Epidermal melanocyte (primary cell): ENCODE results near the gene MTUS2.

Experiments
- DNase-seq: peaks from one replicate; pipeline ENCODE4 v3.0.0; 2011; ENCODE audit warnings: low spot score; ENCODE audit not compliant: insufficient read length

Gene MTUS2

GRCh38 chr13:29224206-29224605 is 404.1 kb downstream of the MTUS2 start:
- no peak for DNase-seq

DNA sequence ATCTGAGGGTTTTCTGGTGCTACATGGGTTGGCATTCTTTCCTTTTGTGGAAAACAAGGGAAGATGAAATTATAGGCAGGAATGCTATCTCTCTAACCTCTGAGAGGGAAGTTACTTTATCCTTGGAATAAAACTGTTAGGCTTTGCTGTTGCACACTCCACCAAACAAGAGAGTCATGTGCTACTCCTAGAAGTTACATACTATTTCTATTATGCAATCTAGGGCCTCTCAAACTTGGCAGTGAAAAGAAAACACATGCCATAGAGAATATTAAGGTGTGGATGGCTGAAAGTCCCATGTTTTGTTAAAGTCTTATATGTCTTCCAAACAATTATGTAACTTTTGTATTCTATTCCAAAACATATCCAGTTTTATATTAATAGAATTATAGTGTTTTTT is 407.4 kb downstream of the MTUS2 start:
- DNase-seq = no peak

DNA sequence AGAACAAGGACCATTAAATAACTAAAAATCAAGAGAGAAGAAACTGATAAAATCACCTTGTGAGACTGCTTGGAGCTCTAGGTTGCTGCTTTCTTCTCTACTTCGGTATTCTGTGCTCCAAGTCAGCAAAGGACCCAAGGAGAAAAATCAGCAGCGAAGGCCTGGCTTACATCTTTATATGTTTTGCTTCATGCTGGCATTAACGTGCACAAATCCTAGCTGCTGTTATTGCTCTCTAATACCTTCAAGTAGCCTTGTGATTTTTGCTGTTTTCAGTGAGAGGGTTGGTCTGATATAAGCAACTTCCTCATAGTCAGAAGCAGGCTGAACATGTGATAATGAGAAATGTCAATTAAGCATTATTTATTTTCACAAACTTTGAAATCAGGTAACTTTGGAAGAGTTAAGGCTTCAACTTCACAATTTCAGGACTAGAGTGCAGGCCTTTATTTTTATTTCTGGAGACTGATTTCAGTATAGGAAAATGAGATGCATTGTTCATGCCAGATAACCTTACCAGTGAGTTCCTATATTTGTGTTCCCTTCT is 410.2 kb downstream of the MTUS2 start:
- no peak for DNase-seq

- DNase-seq = no peak
Observed at GRCh38 chr13:29239653-29240525, 419.8 kb downstream of the MTUS2 start.

DNA sequence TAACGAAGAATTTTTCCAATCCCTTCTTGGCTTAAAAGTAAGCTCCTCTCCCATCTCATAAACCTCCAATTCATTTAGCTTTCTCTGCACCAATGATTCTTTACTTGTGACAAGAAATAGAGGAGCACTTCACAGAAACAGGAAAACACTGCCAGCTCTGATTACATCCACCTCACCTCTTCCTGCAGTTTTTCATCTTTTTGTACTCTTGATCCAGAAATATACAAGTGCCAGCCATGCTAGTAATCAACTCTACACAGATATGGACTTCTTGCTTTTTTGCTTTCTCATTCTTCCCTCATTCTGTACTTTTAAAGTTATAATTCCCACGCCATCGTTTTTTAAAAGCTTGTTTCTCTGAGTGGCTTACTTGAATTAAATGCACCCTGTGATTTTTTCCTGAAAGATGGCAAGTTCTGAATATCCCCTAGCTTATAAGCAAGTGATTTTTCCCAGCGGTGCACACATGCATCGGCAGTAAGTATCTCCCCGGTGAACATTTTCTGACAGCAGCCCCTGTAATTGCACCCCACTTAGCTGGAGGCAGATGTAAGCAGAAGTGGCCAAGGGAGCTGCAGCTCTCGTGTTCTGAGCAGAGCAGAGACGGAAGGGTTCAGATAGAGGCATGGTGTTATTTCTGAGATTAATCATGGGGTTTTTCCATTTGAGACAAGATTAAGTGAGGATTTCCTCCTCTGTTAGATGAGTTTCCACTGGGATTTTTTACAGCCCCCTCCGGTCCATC is 434.7 kb downstream of the MTUS2 start:
- no peak for DNase-seq

DNA sequence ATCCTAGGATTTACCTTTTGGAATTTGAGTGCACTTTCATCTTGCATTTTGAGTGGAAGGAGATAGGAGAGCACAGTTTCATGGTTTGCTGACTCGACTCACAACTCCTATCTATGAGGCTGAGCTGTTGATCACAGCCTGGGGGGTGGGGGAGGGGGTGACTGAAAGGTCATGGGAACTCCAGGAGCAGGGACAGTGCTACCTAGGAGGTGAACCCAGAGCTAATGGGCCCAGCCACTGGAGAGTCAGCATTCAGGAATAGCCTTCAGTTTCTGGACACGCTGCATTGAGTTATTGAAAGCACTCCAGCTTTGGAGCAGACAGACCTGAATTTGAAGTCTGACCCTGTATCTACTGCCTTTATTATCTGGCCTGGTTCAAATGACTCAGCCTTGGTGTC is 435.4 kb downstream of the MTUS2 start:
- DNase-seq = no peak

- no peak for DNase-seq
Observed at GRCh38 chr13:29260684-29261083, 440.5 kb downstream of the MTUS2 start.

DNA sequence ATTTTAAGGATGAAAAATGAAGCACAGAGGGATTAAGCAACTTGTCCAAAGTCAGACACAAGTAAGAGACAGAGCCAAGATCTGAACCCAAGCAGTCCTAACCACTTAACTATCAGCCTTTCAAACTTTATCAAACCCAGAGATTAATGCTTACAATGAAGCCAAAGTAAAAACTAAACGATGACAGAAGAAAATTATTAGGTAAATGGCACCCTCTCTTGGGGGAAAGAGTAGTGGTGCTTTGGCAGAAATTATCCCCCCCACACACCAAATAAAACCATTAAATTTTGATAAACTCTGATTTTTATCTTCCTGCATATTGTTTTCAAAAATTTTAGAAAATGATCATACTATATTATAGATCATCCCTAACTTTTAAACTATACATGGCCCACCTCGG is 446.1 kb downstream of the MTUS2 start:
- no peak for DNase-seq

GRCh38 chr13:29266756-29267733 is 446.9 kb downstream of the MTUS2 start:
- no peak for DNase-seq

GRCh38 chr13:29270271-29270985 is 450.3 kb downstream of the MTUS2 start:
- DNase-seq = no peak

GRCh38 chr13:29271606-29272005 is 451.5 kb downstream of the MTUS2 start:
- no peak for DNase-seq

GRCh38 chr13:29279356-29280254 is 459.5 kb downstream of the MTUS2 start:
- no peak for DNase-seq

GRCh38 chr13:29281932-29282495 is 461.9 kb downstream of the MTUS2 start:
- DNase-seq = no peak

DNA sequence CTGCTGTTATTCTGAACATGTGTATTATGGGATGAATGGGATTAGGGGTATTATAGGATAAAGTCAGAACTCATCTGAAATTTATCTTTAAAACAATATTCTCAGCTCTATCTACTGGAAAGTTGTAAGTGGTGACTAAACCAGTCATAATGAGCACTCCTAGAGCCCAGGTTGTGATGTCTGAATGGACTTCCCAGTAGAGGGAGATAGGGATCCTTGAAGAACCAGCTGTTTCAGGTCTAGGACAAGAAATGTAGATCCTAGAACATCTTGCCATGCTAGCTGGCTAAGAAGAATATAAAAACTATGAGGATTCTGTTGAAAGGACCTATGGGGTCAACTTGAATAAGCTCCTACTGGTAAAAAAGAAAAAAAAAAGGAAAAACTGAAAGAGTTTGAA is 464.6 kb downstream of the MTUS2 start:
- no peak for DNase-seq

- no peak for DNase-seq
Observed at GRCh38 chr13:29287237-29287636, 467.1 kb downstream of the MTUS2 start.

- no peak for DNase-seq
Observed at GRCh38 chr13:29292045-29292444, 471.9 kb downstream of the MTUS2 start.

DNA sequence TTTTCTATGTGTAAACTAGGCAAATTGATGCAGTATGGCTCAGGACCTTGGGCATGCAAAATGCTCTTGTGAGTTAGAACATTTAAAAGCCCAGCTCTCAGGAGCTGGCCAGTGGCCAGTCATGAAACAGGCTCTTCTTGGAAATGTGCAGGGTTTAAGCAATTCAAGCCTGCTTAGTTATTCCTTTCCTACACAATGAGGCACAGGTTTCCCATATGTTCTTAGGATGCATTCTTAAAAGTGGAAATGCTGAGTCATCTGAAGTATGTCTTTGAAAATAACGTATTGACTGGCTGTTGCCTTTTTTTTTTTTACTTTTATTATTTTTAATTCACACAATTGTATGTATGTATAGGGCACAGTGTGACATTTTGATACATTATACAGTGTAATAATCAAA is 474.7 kb downstream of the MTUS2 start:
- DNase-seq = no peak

GRCh38 chr13:29301027-29301426 is 480.9 kb downstream of the MTUS2 start:
- DNase-seq = no peak

DNA sequence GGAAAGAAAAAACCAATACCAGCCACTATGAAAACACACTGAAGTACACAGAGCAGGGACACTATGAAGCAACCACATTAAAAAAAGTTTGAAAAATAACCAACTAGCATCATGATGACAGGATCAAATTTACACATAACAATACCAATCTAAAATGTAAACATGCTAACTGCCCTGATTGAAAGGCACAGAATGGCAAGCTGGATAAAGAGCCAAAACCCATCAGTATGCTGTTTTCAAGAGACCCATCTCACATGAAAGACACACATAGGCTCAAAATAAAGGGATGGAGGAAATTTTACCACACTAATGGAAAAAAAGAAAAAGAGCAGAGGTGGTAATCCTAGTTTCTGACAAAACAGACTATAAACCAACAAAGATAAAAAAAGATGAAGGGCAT is 484.0 kb downstream of the MTUS2 start:
- DNase-seq = no peak
